ENCODE results near the gene TENM4. TPM values are rescaled to one million over a fixed set of nuclear protein-coding genes. Genes with fewer than 3 reads are reported as not detected.

The TENM4 gene
- total and polyA plus RNA-seq, 2 of the 8 experiments (the other 6 are each of a cell fraction or from before 2014, with no cell fraction given): 3.5 to 7.2 TPM

DNA sequence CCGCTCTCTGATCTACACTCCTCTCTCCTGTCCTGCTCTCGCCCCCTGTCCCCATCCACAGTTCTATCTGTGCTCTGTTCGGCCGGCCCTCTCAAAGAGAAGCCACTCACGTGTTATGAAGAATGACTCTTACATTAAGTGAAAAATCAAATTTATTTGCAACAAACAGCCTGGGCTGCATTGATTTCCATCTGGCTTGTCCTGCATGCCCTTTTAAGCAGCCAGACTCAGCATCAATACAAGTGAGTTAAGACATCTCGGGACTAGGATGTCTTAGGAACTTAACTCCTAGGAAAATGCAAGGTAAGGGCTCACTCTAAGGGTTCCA is 373.5 kb downstream of the TENM4 start:
- H3K18ac ChIP-seq (ENCODE audit: extremely low read depth, low read length): no peak overlapping the region
- peak overlapping the region; percentile 42 to 56; a peak in 2 of 4 replicates for H3K4me2 ChIP-seq (ENCODE audit: insufficient read depth in 1 of 2, low read depth in 2 of 2, low read length in 2 of 2)
- no peak for DNase-seq (ENCODE audit: low read depth in 1 of 2, low spot score in 2 of 2)
- H4K5ac ChIP-seq (ENCODE audit: insufficient read length, low read depth, low read length): no peak overlapping the region
- 73% methylated on average over 5 of the region's 6 CpGs; no CpG with 5 or more reads in 1 of the 2 experiments for WGBS, 2 experiments (ENCODE audit: extremely low coverage in 1 of 2, insufficient coverage in 1 of 2, insufficient read length in 1 of 2, insufficient replicate concordance in 2 of 2, low coverage in 1 of 2, low lambda C conversion rate in 2 of 2, missing lambda C conversion rate in 1 of 2)
- peak overlapping the region; percentile 84; the same call in 1 of the 2 replicates for H2AFZ ChIP-seq (ENCODE audit: low read length)
- no peak overlapping the region for H3K4ac ChIP-seq (replicated peaks; ENCODE audit: insufficient read length, low read depth, low read length)
- ChIA-PET POLR2A (ENCODE audit: partially characterized antibody) (no interaction called here), CTCF (ENCODE audit: partially characterized antibody) (interaction anchor here (0.6 to 5.8 kb wide), 9 partner anchors 8 to 222 kb away, joined by 3 to 32 read pairs (median 18); no protein-coding TSS in a partner anchor)
- no peak overlapping the region for H2BK20ac ChIP-seq (ENCODE audit: low read length)
- no peak overlapping the region for H2BK120ac ChIP-seq (replicated peaks; ENCODE audit: low read depth, low read length)
- H4K91ac ChIP-seq (replicated peaks; ENCODE audit: insufficient read length, low read length): no peak overlapping the region
- peak overlapping the region in 1 of 4 experiments; percentile 32; a peak in 2 of 8 replicates for H3K4me3 ChIP-seq (ENCODE audit: extremely low read depth in 1 of 4, insufficient read depth in 2 of 4, low read depth in 3 of 4, low read length in 4 of 4)
- H3K27ac ChIP-seq (ENCODE audit: low read depth, low read length): no peak overlapping the region
- no peak overlapping the region for H4K8ac ChIP-seq (ENCODE audit: extremely low read depth, insufficient read depth, low read length)
- no peak overlapping the region for H3K23ac ChIP-seq (ENCODE audit: insufficient read length)
- no peaks in the 10 kb centered on the region for H3K23me2 ChIP-seq (ENCODE audit: low read depth, low read length)
- H3K9me3 ChIP-seq (ENCODE audit: insufficient read depth in 2 of 2, low read depth in 1 of 2, low read length in 1 of 2): no peaks in the 10 kb centered on the region
- no peak overlapping the region for H3K9ac ChIP-seq (replicated peaks in 1 of 4; ENCODE audit: extremely low read depth in 1 of 4, low read depth in 3 of 4, low read length in 3 of 4)
- H3K14ac ChIP-seq (ENCODE audit: insufficient read length): no peak overlapping the region
- H3K36me3 ChIP-seq (ENCODE audit: control insufficient read depth in 2 of 4, insufficient read depth in 4 of 4, low read length in 3 of 4): no peaks in the 10 kb centered on the region
- H2BK12ac ChIP-seq (ENCODE audit: low read depth, low read length): no peak overlapping the region
- H2BK15ac ChIP-seq (ENCODE audit: low read length): peak overlapping the region; percentile 75; the same call in 1 of the 2 replicates
- H3K4me1 ChIP-seq (replicated peaks in 1 of 4; ENCODE audit: control insufficient read depth in 3 of 4, insufficient read depth in 4 of 4, low read length in 3 of 4): peaks cover 7 to 22% (median 13%) of the 10 kb centered on the region in 4 experiments
- no peak for FAIRE-seq
- H2BK5ac ChIP-seq (ENCODE audit: low read depth, low read length): no peak overlapping the region
- no peaks in the 10 kb centered on the region for H4K20me1 ChIP-seq (replicated peaks in 1 of 2; ENCODE audit: control insufficient read depth in 1 of 2, insufficient read depth in 2 of 2, low read length in 2 of 2)
- no peak overlapping the region for H3K56ac ChIP-seq (replicated peaks; ENCODE audit: insufficient read length, low read depth, low read length)
- H3K79me2 ChIP-seq (ENCODE audit: control insufficient read depth in 1 of 2, insufficient read depth in 2 of 2, low read length in 2 of 2): no peaks in the 10 kb centered on the region
- no peak overlapping the region for H2AK5ac ChIP-seq (ENCODE audit: low read depth, low read length)
- no peaks in the 10 kb centered on the region for H3K27me3 ChIP-seq (replicated peaks in 1 of 4; ENCODE audit: control insufficient read depth in 3 of 4, extremely low read depth in 1 of 4, insufficient read depth in 3 of 4, low read length in 3 of 4)
- H3K79me1 ChIP-seq (ENCODE audit: low read depth, low read length): no peaks in the 10 kb centered on the region
- TF ChIP-seq SP1 (IDR thresholded peaks at IDR 0.05; ENCODE audit: low read depth, low read length) (no peak), RNF2 (IDR thresholded peaks at IDR 0.05; ENCODE audit: borderline replicate concordance, low read depth, low read length, missing control alignments, poor library complexity, severe bottlenecking) (no peak), TAF1 (IDR thresholded peaks at IDR 0.05; ENCODE audit: low read depth, low read length) (no peak), SIN3A (conservative IDR thresholded peaks at IDR 0.05 in 1 of 2, IDR thresholded peaks at IDR 0.05 in 1 of 2; ENCODE audit: low read depth in 1 of 2, low read length in 2 of 2) (no peak), EZH2 (IDR thresholded peaks at IDR 0.05; ENCODE audit: low read depth, low read length, severe bottlenecking) (no peak), KDM5A (IDR thresholded peaks at IDR 0.05; ENCODE audit: low read length) (no peak), KDM4A (IDR thresholded peaks at IDR 0.05; ENCODE audit: low read depth, low read length, severe bottlenecking) (no peak), CHD1 (IDR thresholded peaks at IDR 0.05; ENCODE audit: low read depth, low read length) (no peak), RXRA (IDR thresholded peaks at IDR 0.05; ENCODE audit: insufficient read depth, low read depth, low read length) (no peak), RBBP5 (IDR thresholded peaks at IDR 0.05; ENCODE audit: borderline replicate concordance, low read depth, low read length) (no peak), KDM1A (IDR thresholded peaks at IDR 0.05; ENCODE audit: borderline replicate concordance, low read length) (no peak), GABPA (IDR thresholded peaks at IDR 0.05; ENCODE audit: borderline replicate concordance, insufficient read depth, low read length) (no peak), SAP30 (IDR thresholded peaks at IDR 0.05; ENCODE audit: insufficient read depth, insufficient replicate concordance, low read length) (no peak)
